Measurements from ENCODE around the gene PALLD. TPM values are rescaled to one million over a fixed set of nuclear protein-coding genes. Genes with fewer than 3 reads are reported as not detected.

PALLD gene
- polyA plus RNA-seq, 1 donor (not counting 4 experiments of a cell fraction or from before 2014, with no cell fraction given) = 136 TPM

DNA sequence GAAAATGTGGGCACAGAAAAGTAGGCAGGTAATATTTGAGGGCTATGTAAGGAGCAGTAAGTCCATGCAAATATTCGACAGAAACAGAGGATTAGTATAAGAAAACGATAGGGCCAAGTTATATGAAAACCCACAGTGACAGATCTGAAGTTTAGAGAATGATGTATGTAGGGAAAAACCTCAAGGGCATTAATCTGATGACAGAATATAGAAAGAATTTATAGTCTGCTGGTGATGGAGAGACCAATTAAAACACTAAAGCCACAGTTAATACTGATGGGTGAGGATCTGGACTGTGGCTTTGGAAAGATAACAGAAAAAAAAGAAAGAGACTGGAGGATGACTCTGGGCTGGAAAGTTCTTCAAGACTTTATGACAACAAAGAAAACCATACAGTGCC lies 169.7 kb downstream of the PALLD start:
- no peak overlapping the region for H3K4me2 ChIP-seq (ENCODE audit: control insufficient read depth, extremely low read depth, insufficient read depth, low read depth, low read length)
- no peaks in the 10 kb centered on the region for H3K9me3 ChIP-seq (ENCODE audit: control insufficient read depth, low read depth, low read length)
- dilution Hi-C loops (cut with MboI; ENCODE audit: extremely low pct_ligation_motif_present, low sequenced_read_pairs) = no loop called here
- no peak overlapping the region for H3K27ac ChIP-seq (ENCODE audit: control insufficient read depth, insufficient read depth, low read length)
- no peak for DNase-seq (ENCODE audit: low read depth, low spot score)
- TF ChIP-seq EZH2 (IDR thresholded peaks at IDR 0.05; ENCODE audit: low read length) = no peak
- TF ChIP-seq CTCF (optimal IDR thresholded peaks at IDR 0.05 in 1 of 3, IDR thresholded peaks at IDR 0.05 in 1 of 3, conservative IDR thresholded peaks at IDR 0.05 in 1 of 3; ENCODE audit: extremely low read depth in 1 of 3, insufficient read depth in 2 of 3, low read length in 3 of 3) = no peak
- no peak overlapping the region for H3K4me3 ChIP-seq (ENCODE audit: control insufficient read depth in 2 of 3, extremely low read depth in 1 of 3, insufficient read depth in 2 of 3, low read depth in 1 of 3, low read length in 3 of 3)
- H3K79me2 ChIP-seq (ENCODE audit: control insufficient read depth, insufficient read depth, low read length) = no peaks in the 10 kb centered on the region
- H3K4me1 ChIP-seq (ENCODE audit: control insufficient read depth, extremely low read depth, insufficient read depth, low read length) = peaks cover 14% of the 10 kb centered on the region
- H3K9me1 ChIP-seq (ENCODE audit: control insufficient read depth, extremely low read depth, insufficient read depth, low read length) = no peaks in the 10 kb centered on the region
- no peak overlapping the region for H3K9ac ChIP-seq (ENCODE audit: control insufficient read depth, extremely low read depth, insufficient read depth, low read length)
- H4K20me1 ChIP-seq (ENCODE audit: control insufficient read depth, extremely low read depth, insufficient read depth, low read length) = no peaks in the 10 kb centered on the region
- H3K36me3 ChIP-seq (ENCODE audit: control insufficient read depth in 2 of 2, extremely low read depth in 1 of 2, insufficient read depth in 2 of 2, low read length in 2 of 2) = no peaks in the 10 kb centered on the region
- FAIRE-seq = no peak
- H3K27me3 ChIP-seq (ENCODE audit: control insufficient read depth, extremely low read depth, insufficient read depth, low read length) = no peaks in the 10 kb centered on the region
- no peak overlapping the region for H2AFZ ChIP-seq (ENCODE audit: control insufficient read depth, low read length)

DNA sequence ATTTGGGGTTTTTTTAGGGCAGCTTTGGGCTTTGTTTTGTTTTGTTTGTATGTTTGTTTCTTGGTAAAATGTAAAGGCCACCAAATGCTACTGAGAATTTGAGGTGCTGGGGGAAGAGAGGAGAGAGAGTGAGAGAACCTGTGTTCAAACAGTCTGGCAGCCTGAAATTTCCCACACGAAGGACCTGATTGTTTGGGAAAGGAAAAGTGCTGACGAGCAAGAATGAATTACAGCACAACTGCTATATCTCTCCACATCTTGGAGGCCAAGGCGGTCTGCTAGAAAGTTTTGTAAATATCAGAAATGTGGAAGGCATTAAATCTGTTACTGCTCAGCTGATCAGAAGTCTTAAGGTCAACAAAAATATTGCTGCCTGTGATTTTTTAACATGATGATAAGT lies 170.5 kb downstream of the PALLD start:
- H3K9ac ChIP-seq (ENCODE audit: control insufficient read depth, extremely low read depth, insufficient read depth, low read length) = no peak overlapping the region
- no peak for DNase-seq (ENCODE audit: low read depth, low spot score)
- no peaks in the 10 kb centered on the region for H3K27me3 ChIP-seq (ENCODE audit: control insufficient read depth, extremely low read depth, insufficient read depth, low read length)
- H3K4me3 ChIP-seq (ENCODE audit: control insufficient read depth in 2 of 3, extremely low read depth in 1 of 3, insufficient read depth in 2 of 3, low read depth in 1 of 3, low read length in 3 of 3) = no peak overlapping the region
- no peak overlapping the region for H3K4me2 ChIP-seq (ENCODE audit: control insufficient read depth, extremely low read depth, insufficient read depth, low read depth, low read length)
- no peaks in the 10 kb centered on the region for H3K9me1 ChIP-seq (ENCODE audit: control insufficient read depth, extremely low read depth, insufficient read depth, low read length)
- no peaks in the 10 kb centered on the region for H3K36me3 ChIP-seq (ENCODE audit: control insufficient read depth in 2 of 2, extremely low read depth in 1 of 2, insufficient read depth in 2 of 2, low read length in 2 of 2)
- H3K4me1 ChIP-seq (ENCODE audit: control insufficient read depth, extremely low read depth, insufficient read depth, low read length) = peaks cover 14% of the 10 kb centered on the region
- no peak overlapping the region for H2AFZ ChIP-seq (ENCODE audit: control insufficient read depth, low read length)
- TF ChIP-seq EZH2 (IDR thresholded peaks at IDR 0.05; ENCODE audit: low read length) = no peak
- no peak for TF ChIP-seq CTCF (optimal IDR thresholded peaks at IDR 0.05 in 1 of 3, IDR thresholded peaks at IDR 0.05 in 1 of 3, conservative IDR thresholded peaks at IDR 0.05 in 1 of 3; ENCODE audit: extremely low read depth in 1 of 3, insufficient read depth in 2 of 3, low read length in 3 of 3)
- H3K9me3 ChIP-seq (ENCODE audit: control insufficient read depth, low read depth, low read length) = no peaks in the 10 kb centered on the region
- H3K79me2 ChIP-seq (ENCODE audit: control insufficient read depth, insufficient read depth, low read length) = no peaks in the 10 kb centered on the region
- no peak overlapping the region for H3K27ac ChIP-seq (ENCODE audit: control insufficient read depth, insufficient read depth, low read length)
- dilution Hi-C loops (cut with MboI; ENCODE audit: extremely low pct_ligation_motif_present, low sequenced_read_pairs) = no loop called here
- H4K20me1 ChIP-seq (ENCODE audit: control insufficient read depth, extremely low read depth, insufficient read depth, low read length) = no peaks in the 10 kb centered on the region
- no peak for FAIRE-seq

All from keratinocyte (primary cell).